ENCODE data around the gene CERKL. TPM values are rescaled to one million over a fixed set of nuclear protein-coding genes. Genes with fewer than 3 reads are reported as not detected.

The CERKL gene
- total and polyA plus RNA-seq, 2 donors (not counting 1 experiment from before 2014, with no cell fraction given): 0.03 TPM; not detected in 1

GRCh38 chr2:181658444-181658843 is 1.5 kb upstream of the CERKL start:
- 94% methylated on average over 3 of the region's 4 CpGs for WGBS (ENCODE audit: insufficient coverage)
- CTCF ChIA-PET: interaction anchor here (0.8 to 1.1 kb wide), 3 partner anchors 9 to 554 kb away, joined by 3 read pairs; no protein-coding TSS in a partner anchor
- intact Hi-C loops (cut with micrococcal nuclease): no loop called here
- H3K4me1 ChIP-seq (ENCODE audit: control insufficient read depth in 2 of 2, insufficient read depth in 2 of 2, low read length in 2 of 2): peaks cover 15 to 17% of the 10 kb centered on the region in 2 donors
- H3K9me3 Mint-ChIP-seq (ENCODE audit: insufficient read depth): no peaks in the 10 kb centered on the region
- no peak for ATAC-seq (ENCODE audit: low read depth)
- TF ChIP-seq CTCF (IDR thresholded peaks at IDR 0.05) (no peak), EZH2 (IDR thresholded peaks at IDR 0.05; ENCODE audit: borderline replicate concordance, insufficient read depth, low read depth, low read length, poor library complexity, severe bottlenecking) (no peak)
- H4K20me1 ChIP-seq (ENCODE audit: control insufficient read depth, insufficient read depth, low read length, poor library complexity, severe bottlenecking): no peaks in the 10 kb centered on the region
- POLR2A ChIA-PET: no interaction called here
- H3K9ac ChIP-seq (ENCODE audit: low read length): no peak overlapping the region
- no peak overlapping the region for H3K4me2 ChIP-seq (replicated peaks; ENCODE audit: low read depth, low read length, poor library complexity, severe bottlenecking)
- H3K4me3 ChIP-seq (ENCODE audit: control extremely low read depth in 1 of 5, extremely low read depth in 1 of 5, insufficient read depth in 1 of 5, low read depth in 2 of 5, low read length in 4 of 5): no peak overlapping the region
- peaks cover 12% of the 10 kb centered on the region for H3K4me1 Mint-ChIP-seq
- H3K27me3 Mint-ChIP-seq: peaks cover 45% of the 10 kb centered on the region
- peaks cover 0 to 4% (median 0%) of the 10 kb centered on the region in 3 donors for H3K9me3 ChIP-seq (ENCODE audit: control extremely low read depth in 1 of 3, control insufficient read depth in 2 of 3, insufficient read depth in 1 of 3, low read length in 2 of 3)
- H3K36me3 ChIP-seq (replicated peaks in 1 of 2; ENCODE audit: control extremely low read depth in 1 of 2, control insufficient read depth in 1 of 2, extremely low read depth in 1 of 2, insufficient read depth in 2 of 2, low read length in 1 of 2): no peaks in the 10 kb centered on the region
- no peak overlapping the region for H3K4me3 Mint-ChIP-seq
- H3K27ac Mint-ChIP-seq: no peak overlapping the region
- H2AFZ ChIP-seq (ENCODE audit: insufficient read depth, low read depth, low read length, poor library complexity, severe bottlenecking): no peak overlapping the region
- H3K27me3 ChIP-seq (replicated peaks in 1 of 4; ENCODE audit: control extremely low read depth in 1 of 4, control insufficient read depth in 3 of 4, insufficient read depth in 4 of 4, low read length in 3 of 4): peaks cover 0 to 19% (median 11%) of the 10 kb centered on the region in 4 experiments
- H3K79me2 ChIP-seq (ENCODE audit: control insufficient read depth, insufficient read depth, low read length): no peaks in the 10 kb centered on the region
- no peak for DNase-seq
- H3K27ac ChIP-seq (ENCODE audit: low read length in 2 of 2): no peak overlapping the region

- TF ChIP-seq CTCF (IDR thresholded peaks at IDR 0.05): no peak
- no peak for TF ChIP-seq EZH2 (IDR thresholded peaks at IDR 0.05; ENCODE audit: borderline replicate concordance, insufficient read depth, low read depth, low read length, poor library complexity, severe bottlenecking)
- Mint-ChIP-seq H3K27ac (no peak overlapping the region), H3K27me3 (peaks cover 51% of the 10 kb centered on the region), H3K4me3 (peak overlapping the region; percentile 89), H3K9me3 (ENCODE audit: insufficient read depth) (no peaks in the 10 kb centered on the region), H3K4me1 (peaks cover 12% of the 10 kb centered on the region)
- peak; percentile 10 for DNase-seq
- Histone ChIP-seq H3K4me1 (ENCODE audit: control insufficient read depth in 2 of 2, insufficient read depth in 2 of 2, low read length in 2 of 2) (peaks cover 15 to 17% of the 10 kb centered on the region in 2 donors), H3K79me2 (ENCODE audit: control insufficient read depth, insufficient read depth, low read length) (no peaks in the 10 kb centered on the region), H3K4me2 (replicated peaks; ENCODE audit: low read depth, low read length, poor library complexity, severe bottlenecking) (peak overlapping the region; percentile 84), H3K9me3 (ENCODE audit: control extremely low read depth in 1 of 3, control insufficient read depth in 2 of 3, insufficient read depth in 1 of 3, low read length in 2 of 3) (peaks cover 0 to 4% (median 0%) of the 10 kb centered on the region in 3 donors), H3K36me3 (replicated peaks in 1 of 2; ENCODE audit: control extremely low read depth in 1 of 2, control insufficient read depth in 1 of 2, extremely low read depth in 1 of 2, insufficient read depth in 2 of 2, low read length in 1 of 2) (no peaks in the 10 kb centered on the region), H2AFZ (ENCODE audit: insufficient read depth, low read depth, low read length, poor library complexity, severe bottlenecking) (no peak overlapping the region), H3K27me3 (replicated peaks in 1 of 4; ENCODE audit: control extremely low read depth in 1 of 4, control insufficient read depth in 3 of 4, insufficient read depth in 4 of 4, low read length in 3 of 4) (peaks cover 0 to 19% (median 12%) of the 10 kb centered on the region in 4 experiments), H3K27ac (ENCODE audit: low read length in 2 of 2) (no peak overlapping the region), H3K4me3 (ENCODE audit: control extremely low read depth in 1 of 5, extremely low read depth in 1 of 5, insufficient read depth in 1 of 5, low read depth in 2 of 5, low read length in 4 of 5) (peak overlapping the region in 4 of 5 experiments; percentile 34 to 63 (median 52)), H3K9ac (ENCODE audit: low read length) (no peak overlapping the region), H4K20me1 (ENCODE audit: control insufficient read depth, insufficient read depth, low read length, poor library complexity, severe bottlenecking) (no peaks in the 10 kb centered on the region)
- ATAC-seq (ENCODE audit: low read depth): no peak
- intact Hi-C loops (cut with micrococcal nuclease): no loop called here
- WGBS (ENCODE audit: insufficient coverage): no CpG with 5 or more reads among the region's 4 CpGs
- ChIA-PET CTCF (no interaction called here), POLR2A (no interaction called here)
Observed at GRCh38 chr2:181657379-181657778, 474 bp upstream of the CERKL start.

Measured in B cell (primary cell).